GM23338 (cell line): ENCODE measurements around the gene SLC2A9. TPM values are rescaled to one million over a fixed set of nuclear protein-coding genes. Genes with fewer than 3 reads are reported as not detected.
A peak's percentile ranks its signal among the peaks of the same experiment; 100 is the strongest.

Experiments
- ATAC-seq: fragments of 200-7000 bp; cut with Tn5 transposase; 3 replicates; pipeline ENCODE4 v1.9.1; 2020
- DNase-seq: peaks from one replicate; pipeline ENCODE4 v3.0.0-alpha.2; 2015; ENCODE audit warnings: low spot score
- H2AFZ ChIP-seq: fragments of 200-600 bp; sonication (generic); 2 replicates; pipeline ENCODE4 v1.8.0; 2016; ENCODE audit warnings: antibody characterized with exemption, mild to moderate bottlenecking, moderate library complexity
- H3F3A ChIP-seq: fragments of 200-600 bp; sonication (generic); replicated peaks from 2 replicates; pipeline ENCODE4 v1.8.0; 2017; ENCODE audit warnings: antibody characterized with exemption, mixed run types, low read depth
- H3K27ac ChIP-seq: fragments of 200-600 bp; sonication (generic); 2 replicates; pipeline ENCODE4 v1.6.1; 2016; ENCODE audit warnings: low read depth
- H3K27me3 ChIP-seq: fragments of 200-600 bp; sonication (generic); 2 replicates; pipeline ENCODE4 v1.8.0; 2016; ENCODE audit warnings: mild to moderate bottlenecking, mixed run types, moderate library complexity; ENCODE audit not compliant: insufficient read depth
- H3K36me3 ChIP-seq: fragments of 200-600 bp; sonication (generic); 2 replicates; pipeline ENCODE4 v1.8.0; 2016; ENCODE audit warnings: mild to moderate bottlenecking; ENCODE audit not compliant: insufficient read depth
- H3K4me1 ChIP-seq: fragments of 200-600 bp; sonication (generic); 2 replicates; pipeline ENCODE4 v1.8.0; 2016; ENCODE audit warnings: mild to moderate bottlenecking, moderate library complexity; ENCODE audit not compliant: insufficient read depth
- H3K4me2 ChIP-seq: fragments of 200-600 bp; sonication (generic); 2 replicates; pipeline ENCODE4 v1.7.1; 2017; ENCODE audit warnings: mixed run types
- H3K4me3 ChIP-seq: fragments of 200-600 bp; sonication (generic); 2 replicates; pipeline ENCODE4 v1.6.1; 2016; ENCODE audit warnings: mixed run types
- H3K79me2 ChIP-seq: fragments of 200-600 bp; sonication (generic); replicated peaks from 2 replicates; pipeline ENCODE4 v1.8.0; 2017; ENCODE audit warnings: mild to moderate bottlenecking; ENCODE audit not compliant: insufficient read depth
- H3K9me2 ChIP-seq: fragments of 200-600 bp; sonication (generic); 2 replicates; pipeline ENCODE4 v1.8.0; 2017; ENCODE audit not compliant: insufficient read depth
- H4K20me1 ChIP-seq: fragments of 200-600 bp; sonication (generic); replicated peaks from 2 replicates; pipeline ENCODE4 v1.8.0; 2017; ENCODE audit warnings: mild to moderate bottlenecking; ENCODE audit not compliant: insufficient read depth
- H3K27ac Mint-ChIP-seq: 2 replicates; pipeline ENCODE4 v1.8.0; 2020; ENCODE audit warnings: inconsistent platforms, mild to moderate bottlenecking, moderate library complexity, mixed read lengths
- H3K27me3 Mint-ChIP-seq: 3 replicates; pipeline ENCODE4 v1.8.0; 2022; ENCODE audit warnings: low read depth, mild to moderate bottlenecking, moderate library complexity, mixed read lengths, inconsistent platforms; ENCODE audit not compliant: insufficient read depth, poor library complexity
- H3K36me3 Mint-ChIP-seq: 3 replicates; pipeline ENCODE4 v1.8.0; 2021; ENCODE audit warnings: low read depth, mild to moderate bottlenecking, inconsistent platforms, moderate library complexity, mixed read lengths
- H3K4me1 Mint-ChIP-seq: 3 replicates; pipeline ENCODE4 v1.8.0; 2020; ENCODE audit warnings: mild to moderate bottlenecking, inconsistent platforms, mixed read lengths
- H3K4me3 Mint-ChIP-seq: 3 replicates; pipeline ENCODE4 v1.8.0; 2021; ENCODE audit warnings: moderate library complexity, mild to moderate bottlenecking, inconsistent platforms, mixed read lengths
- H3K9me3 Mint-ChIP-seq: 3 replicates; pipeline ENCODE4 v1.8.0; 2020; ENCODE audit warnings: moderate library complexity, mild to moderate bottlenecking, inconsistent platforms, mixed read lengths
- ETS1 ChIP-seq: IDR thresholded peaks from 2 replicates; pipeline ENCODE4 v1.6.1; 2016; ENCODE audit warnings: antibody characterized with exemption
- EZH2 ChIP-seq: fragments of 200-600 bp; sonication (generic); IDR thresholded peaks from one replicate; pipeline ENCODE4 v1.8.0; 2017; ENCODE audit warnings: antibody characterized with exemption, mild to moderate bottlenecking, low read depth; ENCODE audit not compliant: unreplicated experiment
- NANOG ChIP-seq: IDR thresholded peaks from 2 replicates; pipeline ENCODE4 v1.6.1; 2016; ENCODE audit warnings: antibody characterized with exemption, borderline replicate concordance
- STAT1 ChIP-seq: IDR thresholded peaks from one replicate; pipeline ENCODE4 v1.6.1; 2016; ENCODE audit warnings: antibody characterized with exemption; ENCODE audit not compliant: unreplicated experiment
- ZNF114 ChIP-seq: fragments of 250-450 bp; sonication (Bioruptor Pico); IDR thresholded peaks from 2 replicates; pipeline ENCODE4 v1.5.0; 2020; ENCODE audit warnings: mild to moderate bottlenecking, moderate library complexity
- polyA plus RNA-seq: library from polyadenylated mRNA; unstranded; fragments of >200 nt; fragmentation: Nextera tagmentation; extraction: Ambion mirVana; gene quantifications from 2 replicates; pipeline ENCODE4 v1.2.1, GENCODE V29; 2016
- total RNA-seq: library from RNA; depleted of rRNA; stranded (reverse); fragments of >200 nt; shearing (Covaris generic); gene quantifications from 2 replicates; pipeline ENCODE4 v1.2.3, GENCODE V29; 2014
- TF ChIP-seq, protein P1 (sequence below): IDR thresholded peaks from one replicate; pipeline ENCODE4 v1.6.1; 2018; ENCODE audit warnings: antibody characterized with exemption; ENCODE audit not compliant: unreplicated experiment
- TF ChIP-seq, protein P2 (sequence below), 2 experiments: fragments of 200-600 bp in 1 of 2; sonication (generic) in 1 of 2; conservative IDR thresholded peaks; 2 replicates each; pipeline versions ENCODE4 v1.5.1 to v1.6.1; 2016 to 2017; ENCODE audit warnings: antibody characterized with exemption in 2 of 2, low read depth in 2 of 2, mild to moderate bottlenecking in 2 of 2, moderate library complexity in 1 of 2
- TF ChIP-seq, protein P3 (sequence below): fragments of 250-450 bp; sonication (Bioruptor Pico); IDR thresholded peaks from 2 replicates; pipeline ENCODE4 v1.5.0; 2020; ENCODE audit warnings: mild to moderate bottlenecking, moderate library complexity

SLC2A9 gene
- total and polyA plus RNA-seq, 2 experiments from 2014 or later = 0.21 to 0.40 TPM

DNA sequence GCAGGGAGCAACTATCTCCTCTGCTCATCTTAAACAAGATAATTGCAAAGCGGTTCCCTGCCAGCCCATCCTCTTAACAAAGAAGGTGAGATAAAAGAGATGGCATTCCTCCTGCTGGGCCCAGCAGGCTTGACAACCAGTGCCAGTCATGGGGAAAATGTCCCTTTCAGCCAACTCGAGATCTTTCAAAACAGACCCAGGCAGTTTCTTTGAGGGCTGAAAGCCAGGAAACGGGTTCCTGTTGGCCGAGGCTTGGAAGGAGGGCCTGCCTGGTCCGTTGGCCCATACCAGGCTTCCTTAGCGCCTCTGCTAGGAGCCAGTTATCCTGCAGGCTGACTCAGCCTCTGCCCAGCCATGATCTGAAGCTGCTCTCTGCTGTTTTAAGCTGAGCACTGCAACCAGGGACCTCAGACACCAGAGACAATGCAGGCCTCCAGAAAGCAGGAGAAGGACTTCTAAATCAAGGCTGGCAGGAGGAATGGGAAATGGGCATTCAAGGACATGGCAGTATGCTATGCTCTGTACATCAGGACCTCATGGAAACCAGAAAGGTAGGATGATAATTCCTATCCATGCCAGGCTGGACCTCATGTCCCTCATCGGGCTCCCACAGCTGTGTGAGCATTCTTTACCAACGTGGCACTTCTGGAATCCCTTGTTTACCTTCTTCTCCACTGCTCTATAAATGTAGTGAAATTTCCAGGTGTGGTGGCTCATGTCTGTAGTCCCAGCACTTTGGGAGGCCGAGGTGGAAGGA lies 42.4 kb upstream of the SLC2A9 start:
- H3K4me3 Mint-ChIP-seq = no peak overlapping the region

More for the DNA sequence above, 42.4 kb upstream of the SLC2A9 start:
- ATAC-seq (peak; percentile 98), DNase-seq (peak; percentile 65)
- Mint-ChIP-seq H3K9me3 (no peaks in the 10 kb centered on the region), H3K27me3 (peaks cover 4% of the 10 kb centered on the region), H3K4me1 (peaks cover 13% of the 10 kb centered on the region), H3K36me3 (peaks cover 9% of the 10 kb centered on the region; the same call in 2 of the 3 replicates), H3K27ac (no peak overlapping the region)
- Histone ChIP-seq H3F3A (no peaks in the 10 kb centered on the region), H3K4me1 (peaks cover 10% of the 10 kb centered on the region), H3K9me2 (no peaks in the 10 kb centered on the region), H2AFZ (no peak overlapping the region), H3K4me2 (no peak overlapping the region), H3K27me3 (no peaks in the 10 kb centered on the region), H3K27ac (no peak overlapping the region), H3K79me2 (no peaks in the 10 kb centered on the region), H3K36me3 (no peaks in the 10 kb centered on the region), H3K4me3 (no peak overlapping the region), H4K20me1 (no peaks in the 10 kb centered on the region)
- TF ChIP-seq, protein P1, sequence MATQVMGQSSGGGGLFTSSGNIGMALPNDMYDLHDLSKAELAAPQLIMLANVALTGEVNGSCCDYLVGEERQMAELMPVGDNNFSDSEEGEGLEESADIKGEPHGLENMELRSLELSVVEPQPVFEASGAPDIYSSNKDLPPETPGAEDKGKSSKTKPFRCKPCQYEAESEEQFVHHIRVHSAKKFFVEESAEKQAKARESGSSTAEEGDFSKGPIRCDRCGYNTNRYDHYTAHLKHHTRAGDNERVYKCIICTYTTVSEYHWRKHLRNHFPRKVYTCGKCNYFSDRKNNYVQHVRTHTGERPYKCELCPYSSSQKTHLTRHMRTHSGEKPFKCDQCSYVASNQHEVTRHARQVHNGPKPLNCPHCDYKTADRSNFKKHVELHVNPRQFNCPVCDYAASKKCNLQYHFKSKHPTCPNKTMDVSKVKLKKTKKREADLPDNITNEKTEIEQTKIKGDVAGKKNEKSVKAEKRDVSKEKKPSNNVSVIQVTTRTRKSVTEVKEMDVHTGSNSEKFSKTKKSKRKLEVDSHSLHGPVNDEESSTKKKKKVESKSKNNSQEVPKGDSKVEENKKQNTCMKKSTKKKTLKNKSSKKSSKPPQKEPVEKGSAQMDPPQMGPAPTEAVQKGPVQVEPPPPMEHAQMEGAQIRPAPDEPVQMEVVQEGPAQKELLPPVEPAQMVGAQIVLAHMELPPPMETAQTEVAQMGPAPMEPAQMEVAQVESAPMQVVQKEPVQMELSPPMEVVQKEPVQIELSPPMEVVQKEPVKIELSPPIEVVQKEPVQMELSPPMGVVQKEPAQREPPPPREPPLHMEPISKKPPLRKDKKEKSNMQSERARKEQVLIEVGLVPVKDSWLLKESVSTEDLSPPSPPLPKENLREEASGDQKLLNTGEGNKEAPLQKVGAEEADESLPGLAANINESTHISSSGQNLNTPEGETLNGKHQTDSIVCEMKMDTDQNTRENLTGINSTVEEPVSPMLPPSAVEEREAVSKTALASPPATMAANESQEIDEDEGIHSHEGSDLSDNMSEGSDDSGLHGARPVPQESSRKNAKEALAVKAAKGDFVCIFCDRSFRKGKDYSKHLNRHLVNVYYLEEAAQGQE = no peak
- TF ChIP-seq ZNF114 (CRISPR knock-in tag) (no peak), EZH2 (no peak), ETS1 (no peak), NANOG (no peak), STAT1 (no peak)
- TF ChIP-seq, protein P2, sequence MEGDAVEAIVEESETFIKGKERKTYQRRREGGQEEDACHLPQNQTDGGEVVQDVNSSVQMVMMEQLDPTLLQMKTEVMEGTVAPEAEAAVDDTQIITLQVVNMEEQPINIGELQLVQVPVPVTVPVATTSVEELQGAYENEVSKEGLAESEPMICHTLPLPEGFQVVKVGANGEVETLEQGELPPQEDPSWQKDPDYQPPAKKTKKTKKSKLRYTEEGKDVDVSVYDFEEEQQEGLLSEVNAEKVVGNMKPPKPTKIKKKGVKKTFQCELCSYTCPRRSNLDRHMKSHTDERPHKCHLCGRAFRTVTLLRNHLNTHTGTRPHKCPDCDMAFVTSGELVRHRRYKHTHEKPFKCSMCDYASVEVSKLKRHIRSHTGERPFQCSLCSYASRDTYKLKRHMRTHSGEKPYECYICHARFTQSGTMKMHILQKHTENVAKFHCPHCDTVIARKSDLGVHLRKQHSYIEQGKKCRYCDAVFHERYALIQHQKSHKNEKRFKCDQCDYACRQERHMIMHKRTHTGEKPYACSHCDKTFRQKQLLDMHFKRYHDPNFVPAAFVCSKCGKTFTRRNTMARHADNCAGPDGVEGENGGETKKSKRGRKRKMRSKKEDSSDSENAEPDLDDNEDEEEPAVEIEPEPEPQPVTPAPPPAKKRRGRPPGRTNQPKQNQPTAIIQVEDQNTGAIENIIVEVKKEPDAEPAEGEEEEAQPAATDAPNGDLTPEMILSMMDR (conservative IDR thresholded peaks at IDR 0.05; ENCODE audit: low read depth in 2 of 2) = peak; percentile 19 to 71; a peak in 3 of 4 replicates
- TF ChIP-seq, protein P3, sequence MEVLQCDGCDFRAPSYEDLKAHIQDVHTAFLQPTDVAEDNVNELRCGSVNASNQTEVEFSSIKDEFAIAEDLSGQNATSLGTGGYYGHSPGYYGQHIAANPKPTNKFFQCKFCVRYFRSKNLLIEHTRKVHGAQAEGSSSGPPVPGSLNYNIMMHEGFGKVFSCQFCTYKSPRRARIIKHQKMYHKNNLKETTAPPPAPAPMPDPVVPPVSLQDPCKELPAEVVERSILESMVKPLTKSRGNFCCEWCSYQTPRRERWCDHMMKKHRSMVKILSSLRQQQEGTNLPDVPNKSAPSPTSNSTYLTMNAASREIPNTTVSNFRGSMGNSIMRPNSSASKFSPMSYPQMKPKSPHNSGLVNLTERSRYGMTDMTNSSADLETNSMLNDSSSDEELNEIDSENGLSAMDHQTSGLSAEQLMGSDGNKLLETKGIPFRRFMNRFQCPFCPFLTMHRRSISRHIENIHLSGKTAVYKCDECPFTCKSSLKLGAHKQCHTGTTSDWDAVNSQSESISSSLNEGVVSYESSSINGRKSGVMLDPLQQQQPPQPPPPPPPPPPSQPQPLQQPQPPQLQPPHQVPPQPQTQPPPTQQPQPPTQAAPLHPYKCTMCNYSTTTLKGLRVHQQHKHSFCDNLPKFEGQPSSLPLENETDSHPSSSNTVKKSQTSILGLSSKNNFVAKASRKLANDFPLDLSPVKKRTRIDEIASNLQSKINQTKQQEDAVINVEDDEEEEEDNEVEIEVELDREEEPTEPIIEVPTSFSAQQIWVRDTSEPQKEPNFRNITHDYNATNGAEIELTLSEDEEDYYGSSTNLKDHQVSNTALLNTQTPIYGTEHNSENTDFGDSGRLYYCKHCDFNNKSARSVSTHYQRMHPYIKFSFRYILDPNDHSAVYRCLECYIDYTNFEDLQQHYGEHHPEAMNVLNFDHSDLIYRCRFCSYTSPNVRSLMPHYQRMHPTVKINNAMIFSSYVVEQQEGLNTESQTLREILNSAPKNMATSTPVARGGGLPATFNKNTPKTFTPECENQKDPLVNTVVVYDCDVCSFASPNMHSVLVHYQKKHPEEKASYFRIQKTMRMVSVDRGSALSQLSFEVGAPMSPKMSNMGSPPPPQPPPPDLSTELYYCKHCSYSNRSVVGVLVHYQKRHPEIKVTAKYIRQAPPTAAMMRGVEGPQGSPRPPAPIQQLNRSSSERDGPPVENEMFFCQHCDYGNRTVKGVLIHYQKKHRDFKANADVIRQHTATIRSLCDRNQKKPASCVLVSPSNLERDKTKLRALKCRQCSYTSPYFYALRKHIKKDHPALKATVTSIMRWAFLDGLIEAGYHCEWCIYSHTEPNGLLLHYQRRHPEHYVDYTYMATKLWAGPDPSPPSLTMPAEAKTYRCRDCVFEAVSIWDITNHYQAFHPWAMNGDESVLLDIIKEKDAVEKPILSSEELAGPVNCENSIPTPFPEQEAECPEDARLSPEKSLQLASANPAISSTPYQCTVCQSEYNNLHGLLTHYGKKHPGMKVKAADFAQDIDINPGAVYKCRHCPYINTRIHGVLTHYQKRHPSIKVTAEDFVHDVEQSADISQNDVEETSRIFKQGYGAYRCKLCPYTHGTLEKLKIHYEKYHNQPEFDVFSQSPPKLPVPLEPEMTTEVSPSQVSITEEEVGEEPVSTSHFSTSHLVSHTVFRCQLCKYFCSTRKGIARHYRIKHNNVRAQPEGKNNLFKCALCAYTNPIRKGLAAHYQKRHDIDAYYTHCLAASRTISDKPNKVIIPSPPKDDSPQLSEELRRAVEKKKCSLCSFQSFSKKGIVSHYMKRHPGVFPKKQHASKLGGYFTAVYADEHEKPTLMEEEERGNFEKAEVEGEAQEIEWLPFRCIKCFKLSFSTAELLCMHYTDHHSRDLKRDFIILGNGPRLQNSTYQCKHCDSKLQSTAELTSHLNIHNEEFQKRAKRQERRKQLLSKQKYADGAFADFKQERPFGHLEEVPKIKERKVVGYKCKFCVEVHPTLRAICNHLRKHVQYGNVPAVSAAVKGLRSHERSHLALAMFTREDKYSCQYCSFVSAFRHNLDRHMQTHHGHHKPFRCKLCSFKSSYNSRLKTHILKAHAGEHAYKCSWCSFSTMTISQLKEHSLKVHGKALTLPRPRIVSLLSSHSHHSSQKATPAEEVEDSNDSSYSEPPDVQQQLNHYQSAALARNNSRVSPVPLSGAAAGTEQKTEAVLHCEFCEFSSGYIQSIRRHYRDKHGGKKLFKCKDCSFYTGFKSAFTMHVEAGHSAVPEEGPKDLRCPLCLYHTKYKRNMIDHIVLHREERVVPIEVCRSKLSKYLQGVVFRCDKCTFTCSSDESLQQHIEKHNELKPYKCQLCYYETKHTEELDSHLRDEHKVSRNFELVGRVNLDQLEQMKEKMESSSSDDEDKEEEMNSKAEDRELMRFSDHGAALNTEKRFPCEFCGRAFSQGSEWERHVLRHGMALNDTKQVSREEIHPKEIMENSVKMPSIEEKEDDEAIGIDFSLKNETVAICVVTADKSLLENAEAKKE = peak; percentile 94
